ENCODE data around the gene TOLLIP. TPM values are rescaled to one million over a fixed set of nuclear protein-coding genes. Genes with fewer than 3 reads are reported as not detected.

TOLLIP gene
- total RNA-seq, 1 donor from 2014 or later: 71.1 TPM

- peaks cover 7% of the 10 kb centered on the region for H3K36me3 ChIP-seq
- no peaks in the 10 kb centered on the region for H3K9me3 ChIP-seq
- H3K4me3 ChIP-seq: no peak overlapping the region
- TF ChIP-seq CTCF (IDR thresholded peaks at IDR 0.05): no peak
- no peaks in the 10 kb centered on the region for H3K27me3 ChIP-seq
- peaks cover 68% of the 10 kb centered on the region for H3K4me1 ChIP-seq
- DNase-seq: no peak
- ATAC-seq: no peak
- intact Hi-C loops (cut with DNase I): no loop called here
- no peak overlapping the region for H3K27ac ChIP-seq
Measured at GRCh38 chr11:1306186-1307162, 3.0 kb downstream of the TOLLIP start.

- Histone ChIP-seq H3K9me3 (no peaks in the 10 kb centered on the region), H3K4me3 (no peak overlapping the region), H3K27ac (no peak overlapping the region), H3K4me1 (peaks cover 67% of the 10 kb centered on the region), H3K27me3 (no peaks in the 10 kb centered on the region), H3K36me3 (peaks cover 7% of the 10 kb centered on the region)
- ATAC-seq (no peak), DNase-seq (no peak)
- TF ChIP-seq CTCF (IDR thresholded peaks at IDR 0.05): no peak
- intact Hi-C loops (cut with DNase I): no loop called here
Measured at GRCh38 chr11:1305501-1306056, 3.9 kb downstream of the TOLLIP start.

GRCh38 chr11:1305063-1305495, 4.4 kb downstream of the TOLLIP start:
- Histone ChIP-seq H3K9me3 (no peaks in the 10 kb centered on the region), H3K36me3 (peaks cover 7% of the 10 kb centered on the region), H3K27me3 (no peaks in the 10 kb centered on the region), H3K4me3 (no peak overlapping the region), H3K27ac (no peak overlapping the region), H3K4me1 (peaks cover 63% of the 10 kb centered on the region)
- DNase-seq (no peak), ATAC-seq (no peak)
- TF ChIP-seq CTCF (IDR thresholded peaks at IDR 0.05): no peak
- intact Hi-C loops (cut with DNase I): no loop called here

- Histone ChIP-seq H3K27ac (peak overlapping the region; percentile 63), H3K27me3 (no peaks in the 10 kb centered on the region), H3K9me3 (no peaks in the 10 kb centered on the region), H3K36me3 (peaks cover 7% of the 10 kb centered on the region), H3K4me3 (no peak overlapping the region), H3K4me1 (peaks cover 70% of the 10 kb centered on the region)
- TF ChIP-seq CTCF (IDR thresholded peaks at IDR 0.05): no peak
- intact Hi-C loops (cut with DNase I): no loop called here
- ATAC-seq (peak; percentile 6), DNase-seq (peak; percentile 72)
Measured at GRCh38 chr11:1304380-1304779, 5.1 kb downstream of the TOLLIP start.

- ATAC-seq (peak; percentile 31), DNase-seq (peak; percentile 79)
- Histone ChIP-seq H3K4me1 (peaks cover 74% of the 10 kb centered on the region), H3K36me3 (peaks cover 7% of the 10 kb centered on the region), H3K27me3 (no peaks in the 10 kb centered on the region), H3K27ac (peak overlapping the region; percentile 63), H3K4me3 (no peak overlapping the region), H3K9me3 (no peaks in the 10 kb centered on the region)
- no peak for TF ChIP-seq CTCF (IDR thresholded peaks at IDR 0.05)
- intact Hi-C loops (cut with DNase I): no loop called here
Measured at GRCh38 chr11:1303973-1304372, 5.5 kb downstream of the TOLLIP start.

Measured in upper lobe of right lung (tissue), 1 donor.